Activated T-helper 2 cell treated with anti-CD3 and anti-CD28 coated beads, Interferon-gamma antibody, Interleukin-2, Interleukin-4, amounts not matched to agents 10 μg/mL and 5 μg/mL and 100 μg/mL, durations not matched to agents 14 hours and 24 hours and 36 hours (primary cell): Measurements from ENCODE around the gene TBC1D2B. TPM values are rescaled to one million over a fixed set of nuclear protein-coding genes. Genes with fewer than 3 reads are reported as not detected.

Experiments
- DNase-seq: peaks from one replicate; pipeline ENCODE4 v3.0.0; 2021; ENCODE audit warnings: low spot score
- H3K27ac Mint-ChIP-seq: one replicate; pipeline ENCODE4 v1.8.0; 2021; ENCODE audit warnings: mixed read lengths
- H3K27me3 Mint-ChIP-seq: one replicate; pipeline ENCODE4 v1.8.0; 2021; ENCODE audit warnings: low read depth, mixed read lengths
- H3K36me3 Mint-ChIP-seq: one replicate; pipeline ENCODE4 v1.8.0; 2021; ENCODE audit warnings: low read depth, mixed read lengths
- H3K4me1 Mint-ChIP-seq: one replicate; pipeline ENCODE4 v1.8.0; 2021; ENCODE audit warnings: low read depth, mixed read lengths
- H3K4me3 Mint-ChIP-seq: one replicate; pipeline ENCODE4 v1.8.0; 2021; ENCODE audit warnings: low read depth, mild to moderate bottlenecking, moderate library complexity, mixed read lengths
- H3K9me3 Mint-ChIP-seq: one replicate; pipeline ENCODE4 v1.8.0; 2021; ENCODE audit warnings: mixed read lengths
- intact Hi-C: fragments of 100-400 bp; cut with micrococcal nuclease; formaldehyde crosslinking; loops from one replicate; pipeline ENCODE4 v1.15.1; 2023
- total RNA-seq: library from RNA; stranded (reverse); gene quantifications from 2 replicates; pipeline ENCODE4 v1.2.3, GENCODE V29; 2022

The TBC1D2B gene
- total RNA-seq, 1 donor from 2014 or later, result 55.0 TPM

DNA sequence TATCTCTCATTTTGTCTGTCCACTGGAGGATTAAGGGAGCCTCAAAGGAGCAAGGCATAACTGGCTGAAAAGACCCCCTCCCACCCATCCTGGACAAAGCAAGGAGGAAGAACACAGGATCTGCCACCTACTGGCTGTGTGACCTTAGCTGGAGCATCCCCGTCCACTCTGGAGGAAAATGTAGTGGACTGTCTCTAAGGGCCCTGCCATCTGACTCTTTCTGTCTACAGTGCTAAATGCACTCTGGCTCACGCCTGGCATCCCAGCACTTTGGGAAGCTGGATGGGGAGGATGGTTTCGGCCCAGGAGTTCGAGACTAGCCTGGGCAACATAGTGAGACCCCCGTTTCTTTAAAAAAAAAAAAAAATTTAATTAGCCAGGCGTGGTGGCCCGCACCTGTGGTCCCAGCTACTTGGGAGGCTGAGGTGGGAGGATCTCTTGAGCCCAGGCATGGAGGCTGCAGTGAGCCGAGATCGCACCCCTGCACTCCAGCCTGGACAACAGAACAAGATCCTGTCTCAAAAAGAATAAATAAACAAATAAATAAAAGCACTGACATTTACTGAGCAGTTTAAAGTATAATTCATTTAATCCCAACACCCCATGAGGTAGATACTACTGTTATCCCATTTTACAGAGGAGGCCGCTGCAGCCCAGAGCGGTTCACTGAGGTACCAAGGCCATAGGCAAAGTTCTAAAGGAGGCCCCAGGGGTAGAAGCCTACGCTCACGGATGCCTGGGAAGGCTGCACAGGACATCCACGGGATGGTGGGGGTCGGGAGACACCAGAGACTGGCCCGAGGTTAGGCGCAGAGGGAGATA is 1.1 kb downstream of the TBC1D2B start:
- H3K27me3 Mint-ChIP-seq, result no peaks in the 10 kb centered on the region
- H3K36me3 Mint-ChIP-seq, result peaks cover 22% of the 10 kb centered on the region
- H3K4me1 Mint-ChIP-seq, result peaks cover 41% of the 10 kb centered on the region
- peak overlapping the region; percentile 89 for H3K27ac Mint-ChIP-seq
- H3K9me3 Mint-ChIP-seq, result no peaks in the 10 kb centered on the region
- H3K4me3 Mint-ChIP-seq, result peak overlapping the region; percentile 97
- intact Hi-C loops, result loop anchor here (1.0 to 2.0 kb wide), 3 partner anchors 7 to 76 kb away; no protein-coding TSS in a partner anchor
- no peak for DNase-seq

DNA sequence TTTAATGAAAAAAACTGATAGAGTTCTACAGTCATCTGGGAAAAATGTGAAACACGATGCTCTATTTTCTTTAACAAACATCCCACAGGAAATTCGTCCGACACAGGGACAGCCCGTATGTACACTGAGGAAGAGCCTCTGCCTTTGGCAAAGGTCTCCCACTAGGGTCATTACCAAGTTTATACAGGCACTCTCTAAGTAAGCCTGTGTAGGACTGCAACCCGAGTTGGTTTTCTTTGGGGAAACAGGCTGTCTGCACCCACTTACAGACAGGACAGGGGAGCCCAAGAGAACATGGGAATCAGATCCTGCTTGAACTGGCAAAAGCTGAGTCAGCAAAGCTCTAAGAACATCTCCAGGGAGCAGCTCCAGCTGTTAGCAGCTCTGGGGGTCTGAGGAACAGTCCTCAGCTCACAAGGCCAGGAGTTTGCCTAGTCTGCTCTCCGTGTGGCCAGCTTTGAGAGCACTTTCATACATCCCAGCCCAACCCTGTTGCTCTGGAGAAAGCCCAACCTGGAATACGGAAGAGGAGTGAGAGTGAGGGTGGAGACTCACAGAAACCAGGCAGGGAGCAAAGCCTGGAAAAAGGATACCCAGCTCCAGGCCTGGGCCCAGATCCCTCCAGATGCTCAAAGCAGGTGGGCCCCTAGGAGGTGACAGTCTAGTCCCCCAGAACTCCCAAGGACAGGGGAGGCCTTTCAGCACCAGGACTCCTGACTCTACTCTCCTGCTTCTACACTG is 1.9 kb downstream of the TBC1D2B start:
- peaks cover 24% of the 10 kb centered on the region for H3K36me3 Mint-ChIP-seq
- no peaks in the 10 kb centered on the region for H3K27me3 Mint-ChIP-seq
- intact Hi-C loops, result loop anchor here (2.0 kb wide), 2 partner anchors 13 to 75 kb away; no protein-coding TSS in a partner anchor
- H3K4me1 Mint-ChIP-seq, result peaks cover 46% of the 10 kb centered on the region
- DNase-seq, result no peak
- H3K4me3 Mint-ChIP-seq, result peak overlapping the region; percentile 97
- no peaks in the 10 kb centered on the region for H3K9me3 Mint-ChIP-seq
- peak overlapping the region; percentile 66 for H3K27ac Mint-ChIP-seq

DNA sequence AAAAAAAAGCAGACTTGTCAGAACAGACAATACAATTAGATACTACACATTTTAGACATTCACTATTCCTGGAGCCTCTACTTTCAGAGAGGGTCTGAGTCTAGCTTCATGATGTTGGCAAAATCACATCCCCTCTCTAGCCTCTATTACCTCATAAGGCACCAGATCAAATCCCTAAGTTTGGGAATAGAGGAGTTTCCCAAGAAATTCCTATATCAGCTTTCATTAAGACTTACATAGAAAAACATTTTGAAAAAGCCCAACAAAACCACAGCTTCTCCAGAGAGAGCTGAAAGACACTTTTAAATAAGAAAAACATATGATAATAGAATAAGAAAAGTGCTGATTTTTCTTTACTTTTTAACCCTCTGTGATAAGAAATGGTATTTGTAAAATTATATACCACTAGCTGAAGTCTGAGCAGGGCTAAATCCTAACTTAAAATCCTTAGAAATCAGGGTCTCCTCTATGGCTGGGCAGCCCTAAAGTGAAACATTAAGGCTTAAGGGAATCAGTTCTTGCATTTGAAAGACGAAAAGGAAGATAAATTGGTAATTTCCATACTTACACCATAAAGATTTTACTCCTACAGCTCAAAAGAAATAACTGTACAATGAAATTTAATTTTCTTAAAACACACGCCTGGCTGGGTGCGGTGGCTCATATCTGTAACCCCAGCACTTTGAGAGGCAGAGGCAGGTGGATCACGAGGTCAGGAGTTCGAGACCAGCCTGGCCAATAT is 4.3 kb downstream of the TBC1D2B start:
- intact Hi-C loops, result no loop called here
- no peak for DNase-seq
- H3K27me3 Mint-ChIP-seq, result no peaks in the 10 kb centered on the region

DNA sequence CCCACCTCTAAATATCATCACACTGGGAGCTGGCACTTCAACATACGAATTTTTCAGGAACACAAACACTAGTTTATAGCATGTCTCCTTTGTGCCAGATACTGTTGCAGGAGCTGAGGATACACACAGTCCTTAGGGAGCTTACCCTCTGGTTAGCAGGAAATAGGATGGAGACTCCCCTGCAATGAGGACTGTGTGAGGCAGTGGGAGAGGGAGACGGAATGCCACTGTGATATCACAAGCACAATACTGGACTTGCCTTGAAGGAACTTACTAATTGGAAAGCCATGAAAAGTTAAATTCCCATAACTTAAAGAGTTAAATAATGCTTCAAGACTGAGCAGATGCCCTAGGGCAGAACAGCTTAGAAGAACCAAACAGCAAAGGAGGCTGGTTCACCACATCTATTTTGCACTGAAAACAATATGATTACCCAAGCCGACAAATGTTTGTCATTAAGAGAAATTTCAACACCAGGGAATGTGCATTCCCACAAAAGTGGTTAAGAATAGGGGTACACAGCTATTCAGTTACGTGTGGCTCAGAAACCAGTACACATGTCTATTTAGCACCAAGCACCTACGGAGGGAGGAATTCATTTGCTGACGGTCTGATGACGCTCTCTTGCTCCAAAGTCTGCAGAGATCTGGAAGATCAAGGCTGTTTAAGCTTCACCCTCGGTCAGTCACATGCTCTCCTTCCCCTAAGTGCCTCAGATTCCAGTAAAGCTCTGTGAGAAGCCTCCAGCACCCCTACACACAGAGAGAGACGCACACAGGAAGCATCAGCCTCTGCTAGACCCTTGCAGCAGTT is 5.2 kb downstream of the TBC1D2B start:
- H3K36me3 Mint-ChIP-seq, result peaks cover 24% of the 10 kb centered on the region
- no peaks in the 10 kb centered on the region for H3K9me3 Mint-ChIP-seq
- peak overlapping the region; percentile 14 for H3K4me3 Mint-ChIP-seq
- H3K27ac Mint-ChIP-seq, result peak overlapping the region; percentile 35
- DNase-seq, result no peak
- intact Hi-C loops, result no loop called here
- H3K4me1 Mint-ChIP-seq, result peaks cover 40% of the 10 kb centered on the region
- no peaks in the 10 kb centered on the region for H3K27me3 Mint-ChIP-seq

More for the DNA sequence above, 4.3 kb downstream of the TBC1D2B start:
- peak overlapping the region; percentile 35 for H3K27ac Mint-ChIP-seq
- peaks cover 45% of the 10 kb centered on the region for H3K4me1 Mint-ChIP-seq
- peaks cover 24% of the 10 kb centered on the region for H3K36me3 Mint-ChIP-seq
- H3K4me3 Mint-ChIP-seq, result peak overlapping the region; percentile 14
- H3K9me3 Mint-ChIP-seq, result no peaks in the 10 kb centered on the region

DNA sequence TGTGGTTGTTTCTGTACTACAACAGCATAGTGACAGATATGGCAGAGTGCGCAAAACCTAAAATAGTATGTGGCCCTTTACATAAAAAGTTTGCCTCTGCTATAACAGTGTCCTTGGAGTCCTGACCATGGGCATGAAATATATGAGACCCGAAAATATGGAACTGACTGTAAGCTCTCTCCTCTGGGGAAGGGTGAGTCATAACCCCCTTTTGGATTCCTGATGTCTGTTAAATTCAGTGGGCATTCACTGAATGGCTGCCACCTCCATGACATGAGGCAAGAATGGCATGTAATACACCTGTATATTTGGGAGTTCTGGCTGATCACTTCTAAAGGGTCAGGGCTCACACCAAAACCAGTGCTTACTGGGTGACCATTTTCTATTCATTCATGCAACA is 6.1 kb downstream of the TBC1D2B start:
- H3K4me1 Mint-ChIP-seq, result peaks cover 40% of the 10 kb centered on the region

DNA sequence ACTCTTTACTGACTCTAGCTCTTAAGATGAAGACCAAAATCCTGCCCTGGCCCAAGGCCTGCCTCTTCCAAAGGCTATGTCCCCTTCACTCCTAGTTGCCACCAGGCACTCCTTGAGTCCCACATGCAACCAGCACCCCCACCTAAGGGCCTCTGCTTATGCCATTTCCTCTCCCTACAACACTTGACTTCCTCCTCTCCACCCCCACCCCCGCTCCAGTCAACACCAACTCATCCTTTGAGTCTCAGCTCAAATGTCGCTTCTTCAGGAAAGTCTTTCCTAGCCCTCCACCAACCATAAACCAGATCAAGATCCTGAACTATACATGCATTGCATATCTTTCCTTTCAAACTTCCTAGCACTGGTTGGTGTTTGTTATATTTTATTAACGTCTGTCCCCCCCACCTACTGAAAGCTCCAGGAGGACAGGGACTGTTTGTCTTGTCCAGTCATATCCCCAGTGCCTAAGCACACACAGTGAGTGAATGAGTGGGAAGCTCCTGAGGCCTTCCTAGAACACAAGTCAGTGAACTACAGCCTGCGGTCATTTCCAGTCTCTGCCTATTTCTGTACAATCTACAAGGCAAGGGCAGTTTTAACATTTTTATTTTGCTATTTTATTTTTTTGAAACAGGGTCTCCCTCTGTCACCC is 7.3 kb downstream of the TBC1D2B start:
- intact Hi-C loops, result no loop called here
- no peak for DNase-seq
- Mint-ChIP-seq H3K4me3 (peak overlapping the region; percentile 72), H3K27me3 (no peaks in the 10 kb centered on the region), H3K27ac (peak overlapping the region; percentile 96), H3K4me1 (peaks cover 31% of the 10 kb centered on the region), H3K36me3 (peaks cover 28% of the 10 kb centered on the region), H3K9me3 (no peaks in the 10 kb centered on the region)

More for the DNA sequence above, 6.1 kb downstream of the TBC1D2B start:
- intact Hi-C loops, result no loop called here
- Mint-ChIP-seq H3K4me3 (no peak overlapping the region), H3K9me3 (no peaks in the 10 kb centered on the region), H3K36me3 (peaks cover 24% of the 10 kb centered on the region), H3K27ac (no peak overlapping the region), H3K27me3 (no peaks in the 10 kb centered on the region)
- DNase-seq, result no peak

DNA sequence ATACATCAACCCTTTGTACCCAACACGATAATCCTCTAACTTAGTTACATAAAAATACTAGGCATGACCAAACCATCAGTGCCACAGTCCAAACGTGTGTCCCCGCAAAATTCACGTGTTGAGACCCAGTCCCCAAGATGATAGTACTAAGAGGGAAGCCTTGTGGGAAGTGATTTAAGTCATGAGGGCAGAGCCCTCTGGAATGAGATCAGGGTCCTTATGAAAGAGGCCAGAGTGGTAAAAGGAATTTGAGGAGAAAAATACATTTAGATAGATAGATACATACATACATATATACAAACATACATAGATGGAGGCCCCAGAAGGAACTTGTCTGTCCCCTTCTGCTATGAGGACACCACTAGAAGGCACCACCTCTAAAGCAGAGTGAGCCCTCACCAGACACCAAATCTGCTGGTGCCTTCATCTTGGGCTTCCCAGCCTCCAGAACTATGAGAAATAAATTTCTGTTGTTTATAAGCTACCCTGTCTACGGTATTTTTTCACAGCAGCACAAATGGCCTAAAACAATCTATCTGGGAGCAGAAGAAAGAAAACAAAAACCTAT is 8.0 kb downstream of the TBC1D2B start:
- DNase-seq, result no peak
- Mint-ChIP-seq H3K4me3 (peak overlapping the region; percentile 72), H3K27ac (peak overlapping the region; percentile 96), H3K27me3 (no peaks in the 10 kb centered on the region), H3K36me3 (peaks cover 24% of the 10 kb centered on the region), H3K9me3 (no peaks in the 10 kb centered on the region), H3K4me1 (peaks cover 27% of the 10 kb centered on the region)
- intact Hi-C loops, result loop anchor here (1.0 to 5.0 kb wide), 4 partner anchors 8 to 35 kb away; partner anchors contain the start of gene TBC1D2B

DNA sequence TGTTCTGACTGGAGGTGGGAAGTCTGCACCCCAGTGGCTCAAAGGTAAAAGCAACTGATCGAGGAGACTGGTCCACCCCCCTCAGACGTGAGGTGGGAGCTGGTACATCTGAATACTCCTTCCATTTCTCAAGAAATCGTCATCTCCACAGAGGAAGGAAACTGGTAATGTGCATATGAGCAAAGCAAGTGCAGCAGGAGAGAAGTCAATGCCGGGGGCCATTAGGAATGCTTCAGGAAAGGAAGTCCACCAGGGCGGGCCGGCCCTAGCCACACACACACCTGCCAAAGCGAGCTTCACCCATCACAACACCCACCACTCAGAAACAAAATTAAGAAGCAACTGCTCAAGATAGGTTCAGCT is 8.5 kb downstream of the TBC1D2B start:
- peak overlapping the region; percentile 72 for H3K4me3 Mint-ChIP-seq
- peak overlapping the region; percentile 96 for H3K27ac Mint-ChIP-seq
- intact Hi-C loops, result loop anchor here (1.0 to 5.0 kb wide), 4 partner anchors 8 to 34 kb away; partner anchors contain the start of gene TBC1D2B
- H3K36me3 Mint-ChIP-seq, result peaks cover 20% of the 10 kb centered on the region
- H3K27me3 Mint-ChIP-seq, result no peaks in the 10 kb centered on the region
- H3K9me3 Mint-ChIP-seq, result no peaks in the 10 kb centered on the region
- peaks cover 23% of the 10 kb centered on the region for H3K4me1 Mint-ChIP-seq
- DNase-seq, result no peak

DNA sequence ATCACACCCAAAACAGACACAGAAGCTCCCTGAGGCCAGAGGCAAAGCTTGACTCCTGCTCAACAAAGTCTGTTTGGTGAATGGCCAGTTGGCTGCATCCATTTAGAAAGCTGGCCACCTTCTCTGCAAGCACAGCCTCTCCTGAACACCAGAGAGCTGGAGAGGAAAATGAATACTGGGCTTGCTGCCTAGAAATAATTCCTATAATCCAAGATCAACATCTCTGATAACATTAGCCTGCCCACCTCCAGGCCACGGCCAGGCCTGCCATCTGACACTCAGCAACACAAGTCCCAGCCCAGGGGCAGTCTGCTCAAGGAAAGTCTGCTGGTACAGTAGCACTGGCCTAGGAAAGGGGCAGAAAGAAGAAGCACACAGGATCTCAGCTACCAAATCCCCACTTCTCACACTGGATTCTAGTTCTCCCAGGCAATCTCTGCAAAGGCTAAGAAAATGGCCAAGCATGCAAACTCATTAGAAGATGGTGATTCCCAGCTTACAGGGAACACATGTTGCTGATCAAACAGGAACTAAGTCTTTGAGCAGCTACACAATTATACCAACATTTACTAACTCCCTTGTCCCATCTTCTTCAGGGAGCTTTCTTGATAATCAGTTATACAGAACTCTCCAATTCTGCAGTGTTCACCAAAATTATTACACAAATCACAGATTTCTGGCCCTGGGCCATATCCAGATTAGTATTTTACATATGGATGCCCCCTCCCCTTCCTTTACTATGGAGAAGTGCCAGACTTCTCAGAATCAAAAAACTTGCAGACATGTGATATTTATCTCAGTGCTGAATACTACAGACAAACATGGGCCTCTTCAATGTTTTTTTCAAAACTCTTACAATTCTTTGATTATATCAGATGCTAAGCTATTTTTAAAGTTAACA is 9.9 kb downstream of the TBC1D2B start:
- peak overlapping the region; percentile 96 for H3K27ac Mint-ChIP-seq

DNA sequence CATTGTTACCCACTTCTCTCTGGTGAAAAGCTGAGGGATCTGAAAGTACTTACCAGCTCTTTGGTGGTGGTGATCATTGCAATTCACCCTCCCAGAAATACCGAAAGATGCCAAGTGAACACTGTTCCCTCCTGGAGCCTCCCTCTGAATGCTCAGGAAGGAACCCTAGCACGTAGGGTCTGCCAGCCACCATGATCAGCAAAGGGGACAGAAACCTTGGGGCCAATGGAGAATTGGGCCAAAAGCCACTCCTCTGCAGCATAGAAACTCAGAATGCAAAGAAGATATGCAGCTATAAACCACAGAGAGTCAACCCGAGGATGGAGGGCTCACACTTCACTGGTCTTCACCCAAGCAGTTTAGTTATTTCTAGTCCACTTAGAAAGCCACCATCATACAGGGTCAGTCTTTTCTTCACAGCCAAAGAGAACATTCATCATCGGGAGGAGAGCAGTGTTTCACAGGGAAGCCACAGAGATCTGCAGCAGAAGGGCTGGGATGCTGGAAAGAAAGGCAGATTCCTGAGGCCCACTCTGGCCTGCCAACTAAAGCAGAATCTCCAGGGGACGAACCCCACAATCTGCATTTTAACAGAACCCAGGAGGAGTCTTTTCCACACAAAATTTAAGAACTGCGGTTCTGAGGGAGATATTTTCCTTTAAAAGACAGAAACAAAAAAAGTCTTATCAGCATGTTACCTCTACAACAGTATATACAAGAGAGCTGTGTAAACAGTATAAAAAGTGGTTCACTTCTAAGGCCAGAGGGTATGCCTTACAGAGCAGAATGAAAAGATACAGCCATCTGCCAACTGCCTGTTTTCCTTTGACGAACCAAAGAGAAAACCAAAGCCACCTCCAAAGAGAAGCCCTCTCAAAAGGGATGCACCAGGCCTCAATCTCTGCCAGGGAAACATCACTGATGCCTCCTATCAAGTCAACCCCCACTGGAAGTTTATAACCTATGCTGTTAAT is 11.3 kb downstream of the TBC1D2B start:
- DNase-seq, result no peak
- no peaks in the 10 kb centered on the region for H3K27me3 Mint-ChIP-seq
- no peaks in the 10 kb centered on the region for H3K9me3 Mint-ChIP-seq
- H3K27ac Mint-ChIP-seq, result peak overlapping the region; percentile 81
- no peak overlapping the region for H3K4me3 Mint-ChIP-seq
- H3K4me1 Mint-ChIP-seq, result peaks cover 10% of the 10 kb centered on the region
- intact Hi-C loops, result loop anchor here (5.0 kb wide), 1 partner anchor 36 kb away; no protein-coding TSS in a partner anchor
- peaks cover 10% of the 10 kb centered on the region for H3K36me3 Mint-ChIP-seq

More for the DNA sequence above, 9.9 kb downstream of the TBC1D2B start:
- no peak for DNase-seq
- Mint-ChIP-seq H3K4me1 (peaks cover 14% of the 10 kb centered on the region), H3K27me3 (no peaks in the 10 kb centered on the region), H3K9me3 (no peaks in the 10 kb centered on the region), H3K4me3 (no peak overlapping the region), H3K36me3 (peaks cover 15% of the 10 kb centered on the region)
- intact Hi-C loops, result loop anchor here (2.0 to 5.0 kb wide), 3 partner anchors 17 to 35 kb away; no protein-coding TSS in a partner anchor
